Stimulated activated naive CD4-positive, alpha-beta T cell (primary cell): ENCODE results near the gene MTTP.

Experiments
- DNase-seq, 6 experiments: peaks; one replicate each; lab custom pipeline; 2025; lab: John Stamatoyannopoulos, UW

MTTP gene

DNA sequence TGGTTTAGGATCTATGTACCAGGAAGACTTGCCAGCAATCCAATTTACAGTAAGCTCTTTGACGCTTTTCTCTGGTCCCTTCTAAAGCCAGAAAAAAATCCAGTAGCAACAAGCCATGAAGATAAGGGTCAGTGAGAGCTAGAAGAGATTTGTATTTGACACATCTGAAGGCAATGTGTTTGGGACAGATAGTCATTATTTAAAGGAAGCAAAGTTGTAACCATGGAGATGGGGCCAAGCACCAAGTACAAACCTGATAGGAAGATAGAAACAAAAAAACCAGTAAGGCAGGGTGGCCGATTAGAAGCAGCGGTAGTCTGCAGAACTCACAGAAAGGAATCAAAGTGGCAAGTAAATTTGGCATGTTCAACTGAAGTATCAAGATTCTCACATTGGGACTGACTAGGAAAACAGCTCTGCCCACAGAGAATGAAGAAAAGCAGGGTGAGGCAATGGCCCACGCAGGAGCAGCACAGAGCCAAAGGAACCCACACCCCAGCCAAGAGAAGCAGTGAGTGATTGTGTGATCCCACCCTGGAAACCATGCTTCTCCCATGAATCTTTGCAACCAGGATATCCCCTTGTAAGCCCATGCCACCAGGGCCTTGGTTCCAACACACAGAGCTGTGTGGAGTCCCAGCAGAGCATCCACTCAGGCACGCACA lies 95.9 kb downstream of the MTTP start:
- no peak for DNase-seq
